NCI-H2081 treated with DMSO at 0.1 percent for 48 hours (cell line): Measurements from ENCODE around the gene TREX2.

Source experiments
- DNase-seq: peaks from one replicate; lab custom pipeline; 2025; lab: John Stamatoyannopoulos, UW

The TREX2 gene

GRCh38 chrX:153445856-153446635, at the start of gene TREX2:
Gene TREX2, minus strand, starts transcription at chrX:153446056. Its CDS starts 626 bp downstream, at chrX:153445430.
- no peak for DNase-seq

GRCh38 chrX:153495362-153495751, 49.5 kb upstream of the TREX2 start:
- DNase-seq = no peak

- DNase-seq = no peak
Measured at GRCh38 chrX:153494541-153495361, 48.9 kb upstream of the TREX2 start, which contains the start of gene BGN. Gene BGN, plus strand, starts transcription at chrX:153494980. Its CDS starts 9,652 bp downstream, at chrX:153504632.

GRCh38 chrX:153494061-153494460, 48.2 kb upstream of the TREX2 start:
- no peak for DNase-seq

GRCh38 chrX:153493085-153493484, 47.2 kb upstream of the TREX2 start:
- no peak for DNase-seq

GRCh38 chrX:153492543-153492942, 46.7 kb upstream of the TREX2 start:
- no peak for DNase-seq

GRCh38 chrX:153491918-153492317, 46.1 kb upstream of the TREX2 start:
- DNase-seq = no peak

GRCh38 chrX:153491351-153491914, 45.6 kb upstream of the TREX2 start:
- DNase-seq = no peak

GRCh38 chrX:153490217-153490930, 44.5 kb upstream of the TREX2 start:
- no peak for DNase-seq

GRCh38 chrX:153488231-153488914, 42.5 kb upstream of the TREX2 start:
- no peak for DNase-seq

GRCh38 chrX:153487590-153488071, 41.8 kb upstream of the TREX2 start:
- DNase-seq = no peak

- no peak for DNase-seq
Measured at GRCh38 chrX:153486171-153486570, 40.3 kb upstream of the TREX2 start.

GRCh38 chrX:153485396-153486080, 39.7 kb upstream of the TREX2 start:
- DNase-seq = no peak

- no peak for DNase-seq
Measured at GRCh38 chrX:153482376-153483015, 36.6 kb upstream of the TREX2 start.

GRCh38 chrX:153481043-153481442, 35.2 kb upstream of the TREX2 start:
- DNase-seq = no peak

- no peak for DNase-seq
Measured at GRCh38 chrX:153478746-153479145, 32.9 kb upstream of the TREX2 start.

GRCh38 chrX:153477901-153478300, 32.0 kb upstream of the TREX2 start:
- DNase-seq = no peak

- DNase-seq = no peak
Measured at GRCh38 chrX:153477364-153477857, 31.6 kb upstream of the TREX2 start.

- DNase-seq = no peak
Measured at GRCh38 chrX:153476666-153477363, 31.0 kb upstream of the TREX2 start.
